GM21423 (cell line): ENCODE results near the gene HBD.

Experiments used
- ATAC-seq: cut with Tn5 transposase; IDR thresholded peaks from one replicate; pipeline ENCODE4 v1.9.1; 2021; ENCODE audit warnings: mild to moderate bottlenecking, moderate library complexity; ENCODE audit not compliant: unreplicated experiment

HBD gene

GRCh38 chr11:5196731-5197130, 37.6 kb downstream of the HBD start:
- no peak for ATAC-seq

GRCh38 chr11:5196067-5196466, 38.2 kb downstream of the HBD start:
- no peak for ATAC-seq

GRCh38 chr11:5192738-5193137, 41.5 kb downstream of the HBD start:
- ATAC-seq: no peak

GRCh38 chr11:5188201-5188600, 46.1 kb downstream of the HBD start:
- no peak for ATAC-seq
